ENCODE measurements around the gene NUP85. TPM values are rescaled to one million over a fixed set of nuclear protein-coding genes. Genes with fewer than 3 reads are reported as not detected.

NUP85 gene
- total RNA-seq, 1 donor from 2014 or later: 25.2 TPM

DNA sequence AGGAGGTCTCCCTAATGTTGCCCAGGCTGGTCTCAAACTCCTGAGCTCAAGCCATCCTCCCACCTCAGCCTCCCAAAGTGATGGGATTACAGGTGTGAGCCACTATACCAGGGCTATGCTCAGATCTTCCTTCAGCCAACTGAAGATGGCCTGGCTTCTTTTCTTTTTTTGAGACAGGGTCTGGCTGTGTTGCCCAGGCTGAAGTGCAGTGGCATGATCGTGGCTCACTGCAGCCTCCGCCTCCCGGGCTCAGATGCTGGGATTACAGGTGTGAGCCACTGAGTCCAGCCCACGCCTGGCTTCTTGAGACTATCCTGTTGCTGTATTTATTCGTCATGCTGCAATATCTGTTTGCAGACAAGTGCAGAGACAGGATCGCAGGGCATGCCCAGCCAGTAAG is 79.6 kb downstream of the NUP85 start:
- intact Hi-C loops (cut with DNase I): no loop called here
- ATAC-seq (ENCODE audit: poor library complexity) (no peak), DNase-seq (no peak)

Other genes starting within 250 kb of the NUP85 start
- gene HID1, start 232.9 kb upstream of the NUP85 start, total RNA-seq: 9.0 TPM
- gene CDR2L, start 218.0 kb upstream of the NUP85 start, total RNA-seq: 18.4 TPM
- gene MRPL58, start 193.0 kb upstream of the NUP85 start, total RNA-seq: 46.6 TPM
- gene ATP5PD, start 158.7 kb upstream of the NUP85 start, total RNA-seq: 832 TPM
- 23.8 TPM for gene KCTD2, start 158.5 kb upstream of the NUP85 start, total RNA-seq
- gene SLC16A5, start 117.7 kb upstream of the NUP85 start, total RNA-seq: 6.5 TPM
- 5.3 TPM for gene ARMC7, start 95.7 kb upstream of the NUP85 start, total RNA-seq
- 24.6 TPM for gene NT5C, start 73.9 kb upstream of the NUP85 start, total RNA-seq
- gene JPT1, start 51.2 kb upstream of the NUP85 start, total RNA-seq: 15.0 TPM
- 200 TPM for gene SUMO2, start 22.7 kb upstream of the NUP85 start, total RNA-seq
- 22.3 TPM for gene GGA3, start 55.9 kb downstream of the NUP85 start, total RNA-seq
- 125 TPM for gene MRPS7, start 56.2 kb downstream of the NUP85 start, total RNA-seq
- 13.7 TPM for gene MIF4GD, start 65.6 kb downstream of the NUP85 start, total RNA-seq
- 12.5 TPM for gene SLC25A19, start 83.8 kb downstream of the NUP85 start, total RNA-seq
- 53.1 TPM for gene GRB2, start 200.0 kb downstream of the NUP85 start, total RNA-seq